ENCODE measurements around the gene RREB1. TPM values are rescaled to one million over a fixed set of nuclear protein-coding genes. Genes with fewer than 3 reads are reported as not detected.

RREB1 gene
- total RNA-seq, 1 donor from 2014 or later, result 67.7 TPM

DNA sequence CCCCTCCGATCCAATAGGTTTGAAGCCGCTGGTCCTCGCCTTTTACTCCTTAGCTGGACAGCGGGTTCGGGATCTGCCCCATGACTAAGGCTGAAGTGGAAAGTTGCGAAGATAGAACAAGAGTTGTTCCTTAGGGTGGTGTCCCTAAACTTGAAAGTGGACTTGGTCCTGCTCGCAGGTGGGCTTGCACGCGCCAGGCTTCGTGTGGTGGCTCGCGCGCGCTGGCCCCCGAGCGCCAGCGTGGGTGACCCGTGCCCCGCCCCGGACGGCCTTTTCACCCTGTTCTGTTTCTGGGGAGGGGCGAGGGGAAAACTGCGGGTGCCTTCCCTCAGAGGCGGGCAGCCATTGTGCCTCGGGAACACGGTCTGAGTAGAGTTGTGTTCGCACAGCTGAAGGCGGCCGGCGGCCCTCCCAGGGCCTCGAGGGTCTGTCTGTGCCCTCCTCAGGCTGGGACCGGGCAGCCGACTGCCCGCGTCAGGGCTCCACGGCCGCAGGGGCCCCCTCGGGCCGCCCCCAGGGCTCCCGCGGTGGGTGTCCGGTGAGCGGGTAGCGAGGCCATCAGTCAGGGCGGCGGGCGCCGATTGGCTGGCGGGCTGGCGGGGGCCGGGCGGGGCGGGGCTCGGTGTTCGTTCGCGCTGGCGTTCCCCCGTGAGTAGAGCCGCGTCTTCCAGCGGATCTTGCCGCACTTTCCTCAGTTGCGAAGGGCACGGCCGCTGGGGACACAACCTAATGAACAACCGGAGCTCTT, 33.0 kb downstream of the RREB1 start:
- TF ChIP-seq, protein P1, sequence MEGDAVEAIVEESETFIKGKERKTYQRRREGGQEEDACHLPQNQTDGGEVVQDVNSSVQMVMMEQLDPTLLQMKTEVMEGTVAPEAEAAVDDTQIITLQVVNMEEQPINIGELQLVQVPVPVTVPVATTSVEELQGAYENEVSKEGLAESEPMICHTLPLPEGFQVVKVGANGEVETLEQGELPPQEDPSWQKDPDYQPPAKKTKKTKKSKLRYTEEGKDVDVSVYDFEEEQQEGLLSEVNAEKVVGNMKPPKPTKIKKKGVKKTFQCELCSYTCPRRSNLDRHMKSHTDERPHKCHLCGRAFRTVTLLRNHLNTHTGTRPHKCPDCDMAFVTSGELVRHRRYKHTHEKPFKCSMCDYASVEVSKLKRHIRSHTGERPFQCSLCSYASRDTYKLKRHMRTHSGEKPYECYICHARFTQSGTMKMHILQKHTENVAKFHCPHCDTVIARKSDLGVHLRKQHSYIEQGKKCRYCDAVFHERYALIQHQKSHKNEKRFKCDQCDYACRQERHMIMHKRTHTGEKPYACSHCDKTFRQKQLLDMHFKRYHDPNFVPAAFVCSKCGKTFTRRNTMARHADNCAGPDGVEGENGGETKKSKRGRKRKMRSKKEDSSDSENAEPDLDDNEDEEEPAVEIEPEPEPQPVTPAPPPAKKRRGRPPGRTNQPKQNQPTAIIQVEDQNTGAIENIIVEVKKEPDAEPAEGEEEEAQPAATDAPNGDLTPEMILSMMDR (IDR thresholded peaks at IDR 0.05), result no peak
- POLR2A ChIA-PET, result interaction anchor here (0.5 to 2.9 kb wide), 11 partner anchors 12 to 232 kb away, joined by 3 to 17 read pairs (median 5); partner anchors contain the start of gene RREB1
- intact Hi-C loops (cut with micrococcal nuclease), result loop anchor here (1.0 kb wide), 1 partner anchor 13 kb away; no protein-coding TSS in a partner anchor
- ATAC-seq (ENCODE audit: low read depth) (peak; percentile 82), DNase-seq (peak; percentile 78)
- Mint-ChIP-seq H3K27ac (peak overlapping the region; percentile 89), H3K36me3 (ENCODE audit: low read depth) (peaks cover 2% of the 10 kb centered on the region), H3K4me3 (peak overlapping the region; percentile 85), H3K9me3 (no peaks in the 10 kb centered on the region), H3K27me3 (no peaks in the 10 kb centered on the region), H3K4me1 (peaks cover 77% of the 10 kb centered on the region)
- CTCF ChIA-PET, result interaction anchor here (0.7 kb wide), 1 partner anchor 382 kb away, joined by 3 read pairs; no protein-coding TSS in a partner anchor

DNA sequence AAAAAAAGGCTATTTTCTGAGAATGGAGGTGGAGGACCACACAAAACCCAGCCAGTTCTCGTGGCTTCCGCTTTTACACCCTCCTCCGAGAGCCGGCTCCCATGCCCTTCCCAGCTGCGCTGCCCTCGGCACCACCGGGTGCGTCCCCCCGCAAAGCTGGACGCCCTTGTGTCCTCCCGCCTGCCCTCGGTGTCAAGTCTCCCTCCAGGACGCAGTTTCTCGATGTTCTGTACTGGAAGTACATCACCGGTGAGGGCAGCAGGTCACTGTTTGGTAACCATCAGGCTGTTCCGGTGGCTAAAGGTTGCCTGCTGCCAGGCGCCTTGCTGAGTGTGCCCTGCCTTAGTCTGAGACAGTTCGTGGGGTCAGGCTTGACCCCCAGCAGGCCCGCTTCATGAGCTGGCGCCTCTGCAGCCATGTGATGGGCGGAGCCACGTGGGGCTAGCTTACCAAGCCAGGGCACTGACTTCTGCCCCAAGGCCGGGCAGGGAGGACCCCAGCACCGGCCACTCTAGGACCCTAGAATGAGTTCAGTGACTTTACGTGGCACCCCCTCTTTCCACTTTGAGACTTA, 34.6 kb downstream of the RREB1 start:
- no peak for ATAC-seq (ENCODE audit: low read depth)
- POLR2A ChIA-PET, result interaction anchor here (0.8 to 2.9 kb wide), 3 partner anchors 11 to 69 kb away, joined by 3 to 17 read pairs (median 7); no protein-coding TSS in a partner anchor
- Mint-ChIP-seq H3K36me3 (ENCODE audit: low read depth) (peaks cover 2% of the 10 kb centered on the region), H3K9me3 (no peaks in the 10 kb centered on the region), H3K27ac (peak overlapping the region; percentile 12), H3K4me3 (no peak overlapping the region), H3K27me3 (no peaks in the 10 kb centered on the region), H3K4me1 (peaks cover 77% of the 10 kb centered on the region)
- no peak for DNase-seq
- TF ChIP-seq, protein P1 (IDR thresholded peaks at IDR 0.05), result no peak
- intact Hi-C loops (cut with micrococcal nuclease), result no loop called here
- CTCF ChIA-PET, result no interaction called here

DNA sequence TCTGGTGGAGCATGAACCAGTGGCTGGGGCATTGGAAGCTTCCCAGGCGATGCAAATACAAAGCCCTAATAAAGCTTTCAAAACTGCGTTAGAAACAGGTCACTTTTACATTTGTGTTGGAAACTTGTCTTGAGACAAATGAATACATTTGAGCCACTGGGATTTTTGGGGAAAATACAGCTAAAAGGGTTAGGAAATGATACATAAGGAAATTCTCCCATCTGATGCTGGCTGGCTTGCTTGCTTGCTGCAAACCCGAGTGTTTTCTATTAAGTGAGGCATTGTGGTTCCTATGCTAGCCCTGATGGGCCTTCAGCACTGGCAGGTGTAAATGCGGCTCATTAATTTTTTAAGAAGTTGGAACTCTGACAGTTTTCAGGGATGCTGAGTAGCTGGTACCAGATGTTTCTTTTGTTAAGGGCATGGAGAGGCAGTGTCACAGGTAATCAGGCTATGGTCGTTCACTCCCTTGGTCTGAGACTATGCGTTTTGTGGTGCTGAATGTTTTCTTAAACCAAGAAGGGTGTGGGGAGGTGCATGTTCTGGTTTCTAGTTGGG, 35.2 kb downstream of the RREB1 start:
- ATAC-seq (ENCODE audit: low read depth) (no peak), DNase-seq (no peak)
- intact Hi-C loops (cut with micrococcal nuclease), result no loop called here
- peaks cover 77% of the 10 kb centered on the region for H3K4me1 Mint-ChIP-seq
- POLR2A ChIA-PET, result interaction anchor here (0.8 to 2.9 kb wide), 2 partner anchors 12 kb away, joined by 3 to 17 read pairs; no protein-coding TSS in a partner anchor
- TF ChIP-seq, protein P1 (IDR thresholded peaks at IDR 0.05), result no peak
- H3K36me3 Mint-ChIP-seq (ENCODE audit: low read depth), result peaks cover 2% of the 10 kb centered on the region
- no peaks in the 10 kb centered on the region for H3K27me3 Mint-ChIP-seq
- no peaks in the 10 kb centered on the region for H3K9me3 Mint-ChIP-seq
- CTCF ChIA-PET, result no interaction called here
- peak overlapping the region; percentile 44 for H3K4me3 Mint-ChIP-seq
- peak overlapping the region; percentile 61 for H3K27ac Mint-ChIP-seq

DNA sequence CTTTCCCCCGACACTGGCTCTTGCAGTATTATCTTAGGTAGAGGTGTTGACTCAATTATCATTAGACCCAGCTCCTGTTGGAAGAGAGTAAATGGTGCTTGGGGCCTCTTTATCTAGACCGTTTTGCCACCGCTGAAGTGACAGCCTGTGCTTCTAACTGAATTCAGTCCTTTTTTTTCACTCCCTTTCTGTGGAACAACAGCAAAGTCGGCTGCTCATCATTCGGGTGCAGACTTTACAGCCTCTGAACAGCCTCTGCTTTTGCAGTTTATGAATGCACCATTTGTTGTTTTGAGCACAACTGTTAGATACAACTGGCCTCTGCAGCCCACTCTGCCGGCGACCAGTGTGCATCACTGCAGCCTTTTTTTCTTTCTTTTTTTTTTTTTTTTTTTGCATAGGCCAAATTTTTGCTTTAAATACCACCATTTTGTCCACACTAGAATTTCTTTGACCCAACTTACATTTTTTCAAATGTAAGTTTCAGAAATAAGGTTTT, 35.8 kb downstream of the RREB1 start:
- TF ChIP-seq, protein P1 (IDR thresholded peaks at IDR 0.05), result no peak
- POLR2A ChIA-PET, result no interaction called here
- Mint-ChIP-seq H3K9me3 (no peaks in the 10 kb centered on the region), H3K27ac (peak overlapping the region; percentile 61), H3K4me1 (peaks cover 77% of the 10 kb centered on the region), H3K4me3 (peak overlapping the region; percentile 44), H3K36me3 (ENCODE audit: low read depth) (peaks cover 2% of the 10 kb centered on the region), H3K27me3 (no peaks in the 10 kb centered on the region)
- no peak for DNase-seq
- no peak for ATAC-seq (ENCODE audit: low read depth)
- intact Hi-C loops (cut with micrococcal nuclease), result no loop called here
- CTCF ChIA-PET, result no interaction called here
